WI38 (cell line): ENCODE results near the gene RGR.

Experiments used
- H3K4me3 ChIP-seq: 2 replicates; pipeline ENCODE4 v1.5.1; 2011; ENCODE audit warnings: low read depth, mild to moderate bottlenecking, control low read depth, low read length
- CTCF ChIP-seq: IDR thresholded peaks from 2 replicates; pipeline ENCODE4 v1.5.1; 2012; ENCODE audit warnings: low read depth, mild to moderate bottlenecking, control low read depth, low read length

RGR gene

DNA sequence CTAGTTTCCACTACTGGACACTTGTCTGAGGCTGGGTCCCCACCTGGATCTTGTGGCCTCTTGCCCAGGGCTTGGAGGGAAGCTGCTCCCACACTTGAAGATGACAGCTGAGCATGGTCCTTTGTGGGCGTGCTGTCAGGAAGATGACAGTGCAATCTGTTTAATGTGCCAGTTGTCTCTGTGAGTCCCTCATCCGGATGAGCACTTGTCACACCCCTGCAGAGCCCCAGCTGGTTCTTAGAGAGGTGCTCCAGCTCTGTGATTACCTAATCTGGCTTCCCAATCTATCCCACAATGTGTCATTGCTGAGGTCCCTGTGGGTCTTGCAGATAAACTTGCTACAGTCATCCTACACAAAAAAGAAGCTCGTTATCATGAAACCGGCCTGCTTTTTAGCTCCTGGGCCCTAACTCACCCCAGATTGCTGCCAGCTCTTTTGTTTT is 48.7 kb downstream of the RGR start:
- TF ChIP-seq CTCF: no peak

DNA sequence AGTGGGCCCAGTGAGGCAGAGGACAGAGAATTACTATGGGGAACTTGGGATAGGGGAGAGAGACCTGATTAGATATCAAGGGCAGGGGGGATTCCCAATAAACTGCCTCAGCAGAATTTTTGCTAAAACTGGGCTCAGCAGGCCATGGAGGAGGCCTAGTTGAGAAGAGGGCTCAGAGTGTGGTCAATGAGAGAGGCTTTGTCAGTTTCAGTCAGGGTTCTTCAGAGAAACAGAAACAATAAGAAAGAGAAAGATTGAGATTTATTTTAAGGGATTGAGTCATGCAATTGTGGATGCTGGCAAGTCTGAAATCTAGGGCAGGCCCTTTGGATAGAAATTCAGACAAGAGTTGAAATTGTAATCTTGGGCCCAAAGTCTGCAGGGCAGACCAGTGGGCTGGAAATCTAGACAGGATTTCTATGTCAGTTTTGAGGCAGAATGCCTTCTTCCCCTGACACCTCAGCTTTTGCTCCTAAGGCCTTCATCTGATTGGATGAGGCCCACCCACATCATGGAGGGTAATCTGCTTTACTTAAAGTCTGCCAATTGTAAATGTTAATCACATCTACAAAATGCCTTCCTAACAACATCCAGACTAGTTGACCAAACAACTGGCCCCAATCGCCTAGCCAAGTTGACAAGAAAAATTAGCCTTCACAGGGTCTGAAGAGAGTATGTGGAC is 50.1 kb downstream of the RGR start:
- no peak overlapping the region for H3K4me3 ChIP-seq
- TF ChIP-seq CTCF: no peak

More for the DNA sequence above, 48.7 kb downstream of the RGR start:
- H3K4me3 ChIP-seq: no peak overlapping the region

- TF ChIP-seq CTCF: no peak
- H3K4me3 ChIP-seq: no peak overlapping the region
Observed at GRCh38 chr10:84296091-84296981, 51.5 kb downstream of the RGR start.

GRCh38 chr10:84298057-84298456 is 53.2 kb downstream of the RGR start:
- TF ChIP-seq CTCF: no peak
- no peak overlapping the region for H3K4me3 ChIP-seq

DNA sequence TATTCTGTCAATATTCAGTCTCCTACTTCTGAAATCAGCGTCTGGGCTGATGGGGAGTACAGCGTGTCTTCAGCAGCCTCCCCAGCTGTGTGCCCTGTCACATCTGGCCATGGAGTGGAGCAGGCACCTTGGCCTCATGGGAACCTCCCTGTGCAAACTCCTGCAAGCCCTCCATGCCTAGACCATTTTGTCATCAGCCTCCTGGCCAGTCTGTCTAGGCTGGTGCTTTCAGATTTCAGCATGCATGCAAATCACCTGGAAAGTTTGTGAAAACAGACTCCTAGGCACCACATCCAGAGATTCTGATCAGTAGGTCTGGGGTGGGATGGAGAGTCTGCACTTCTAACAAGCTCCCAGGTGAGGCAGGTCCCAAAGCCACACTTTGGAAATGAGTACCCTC is 57.4 kb downstream of the RGR start:
- TF ChIP-seq CTCF: no peak
- H3K4me3 ChIP-seq: no peak overlapping the region

GRCh38 chr10:84306751-84307384 is 62.0 kb downstream of the RGR start:
- no peak for TF ChIP-seq CTCF

More at GRCh38 chr10:84306751-84307384, 62.0 kb downstream of the RGR start:
- H3K4me3 ChIP-seq: no peak overlapping the region
